HepG2 (cell line): ENCODE results near the gene PDCL3. TPM values are rescaled to one million over a fixed set of nuclear protein-coding genes. Genes with fewer than 3 reads are reported as not detected.

Experiments used
- IKZF1 ChIP-seq: fragments of 450-650 bp; IDR thresholded peaks from 2 replicates; pipeline ENCODE4 v1.7.1; 2016
- IKZF4 ChIP-seq: sonication (generic); formaldehyde crosslinking; IDR thresholded peaks from 2 replicates; pipeline ENCODE4 v1.5.1; 2020; ENCODE audit warnings: borderline replicate concordance, mild to moderate bottlenecking, low read depth, missing genetic modification reagents; ENCODE audit errors: not compliant biosample characterization
- JUNB ChIP-seq: sonication (generic); formaldehyde crosslinking; IDR thresholded peaks from 2 replicates; pipeline ENCODE4 v1.8.0; 2022; ENCODE audit warnings: missing genetic modification reagents, mild to moderate bottlenecking, borderline replicate concordance
- KDM5A ChIP-seq: fragments of 200-600 bp; sonication (generic); IDR thresholded peaks from 2 replicates; pipeline ENCODE4 v1.7.0; 2018; ENCODE audit warnings: antibody characterized with exemption, mild to moderate bottlenecking, low read length, borderline replicate concordance
- KLF16 ChIP-seq, 2 experiments: sonication (generic) in 1 of 2; formaldehyde crosslinking in 1 of 2; IDR thresholded peaks; 2 replicates each; pipeline versions ENCODE4 v1.6.1 to v1.8.0; 2016 to 2023; ENCODE audit warnings: missing genetic modification reagents in 2 of 2, missing compliant biosample characterization in 1 of 2
- MEIS2 ChIP-seq: sonication (generic); formaldehyde crosslinking; IDR thresholded peaks from 2 replicates; pipeline ENCODE4 v1.9.0; 2021; ENCODE audit warnings: mild to moderate bottlenecking, missing genetic modification reagents
- NFE2 ChIP-seq: sonication (generic); formaldehyde crosslinking; IDR thresholded peaks from 2 replicates; pipeline ENCODE4 v1.4.0; 2020; ENCODE audit warnings: missing genetic modification reagents
- NFKBIZ ChIP-seq: IDR thresholded peaks from 2 replicates; pipeline ENCODE4 v1.6.1; 2018; ENCODE audit warnings: missing genetic modification reagents, missing compliant biosample characterization
- RNF2 ChIP-seq: fragments of 450-650 bp; conservative IDR thresholded peaks from 2 replicates; pipeline ENCODE4 v1.6.1; 2016; ENCODE audit warnings: low read depth
- SETDB1 ChIP-seq: sonication (generic); formaldehyde crosslinking; IDR thresholded peaks from 2 replicates; pipeline ENCODE4 v1.5.1; 2020; ENCODE audit warnings: missing genetic modification reagents, mild to moderate bottlenecking, borderline replicate concordance
- SOX5 ChIP-seq: IDR thresholded peaks from 2 replicates; pipeline ENCODE4 v1.6.1; 2016; ENCODE audit warnings: borderline replicate concordance
- SYNCRIP ChIP-seq: fragments of 200-400 bp; formaldehyde crosslinking; IDR thresholded peaks from 2 replicates; pipeline ENCODE4 v1.6.1; 2018; ENCODE audit warnings: mild to moderate bottlenecking, low read depth, low read length; ENCODE audit not compliant: insufficient read depth
- TARDBP ChIP-seq: sonication (generic); formaldehyde crosslinking; IDR thresholded peaks from 2 replicates; pipeline ENCODE4 v1.8.0; 2022; ENCODE audit warnings: mild to moderate bottlenecking, missing genetic modification reagents
- ZBTB43 ChIP-seq: sonication (generic); formaldehyde crosslinking; conservative IDR thresholded peaks from 2 replicates; pipeline ENCODE4 v1.4.0; 2020; ENCODE audit warnings: missing genetic modification reagents
- ZNF17 ChIP-seq: sonication (generic); formaldehyde crosslinking; IDR thresholded peaks from 2 replicates; pipeline ENCODE4 v1.5.0; 2020; ENCODE audit warnings: mild to moderate bottlenecking, missing genetic modification reagents
- ZNF20 ChIP-seq: sonication (generic); formaldehyde crosslinking; IDR thresholded peaks from 2 replicates; pipeline ENCODE4 v1.4.0; 2020; ENCODE audit warnings: mild to moderate bottlenecking, moderate library complexity, missing genetic modification reagents
- ZNF703 ChIP-seq: sonication (generic); formaldehyde crosslinking; IDR thresholded peaks from 2 replicates; pipeline ENCODE4 v1.5.1; 2020; ENCODE audit warnings: missing genetic modification reagents, mild to moderate bottlenecking, moderate library complexity, borderline replicate concordance
- ZNF724P ChIP-seq: sonication (generic); formaldehyde crosslinking; IDR thresholded peaks from 2 replicates; pipeline ENCODE4 v1.8.0; 2022; ENCODE audit warnings: missing genetic modification reagents, borderline replicate concordance
- ZNF776 ChIP-seq: sonication (generic); formaldehyde crosslinking; IDR thresholded peaks from 2 replicates; pipeline ENCODE4 v1.4.0; 2020; ENCODE audit warnings: mild to moderate bottlenecking, missing genetic modification reagents
- polyA plus RNA-seq, 8 experiments: library from polyadenylated mRNA; depleted of rRNA in 3 of 8; stranded (reverse) in 7 of 8; unstranded in 1 of 8; fragments of >200 nt; fragmentation: Illumina TruSeq in 4 of 8; extraction: Trizol in 4 of 8; gene quantifications; 2 replicates each; pipeline versions ENCODE4 v1.2.1 to v1.2.3, GENCODE V29; 2011 to 2016; ENCODE audit warnings: low read depth in 4 of 8, missing spikeins in 1 of 8, mixed read lengths in 1 of 8; ENCODE audit not compliant: insufficient read depth in 1 of 8
- total RNA-seq, 5 experiments: library from RNA; depleted of rRNA; stranded (reverse); fragments of >200 nt; fragmentation: Illumina TruSeq; extraction: Trizol; gene quantifications; 2 replicates each; pipeline ENCODE4 v1.2.3, GENCODE V29; 2016; ENCODE audit warnings: low read depth in 1 of 5
- TF ChIP-seq, protein P1 (sequence below): sonication (generic); formaldehyde crosslinking; IDR thresholded peaks from 2 replicates; pipeline ENCODE4 v1.4.0; 2020; ENCODE audit warnings: missing genetic modification reagents, borderline replicate concordance
- TF ChIP-seq, protein P2 (sequence below): sonication (generic); formaldehyde crosslinking; IDR thresholded peaks from 2 replicates; pipeline ENCODE4 v1.9.0; 2022; ENCODE audit warnings: missing genetic modification reagents, mild to moderate bottlenecking, borderline replicate concordance

Gene PDCL3
- total and polyA plus RNA-seq, 2 of the 13 experiments (the other 11 are each of a cell fraction or from before 2014, with no cell fraction given), result 14.4 to 24.4 TPM

DNA sequence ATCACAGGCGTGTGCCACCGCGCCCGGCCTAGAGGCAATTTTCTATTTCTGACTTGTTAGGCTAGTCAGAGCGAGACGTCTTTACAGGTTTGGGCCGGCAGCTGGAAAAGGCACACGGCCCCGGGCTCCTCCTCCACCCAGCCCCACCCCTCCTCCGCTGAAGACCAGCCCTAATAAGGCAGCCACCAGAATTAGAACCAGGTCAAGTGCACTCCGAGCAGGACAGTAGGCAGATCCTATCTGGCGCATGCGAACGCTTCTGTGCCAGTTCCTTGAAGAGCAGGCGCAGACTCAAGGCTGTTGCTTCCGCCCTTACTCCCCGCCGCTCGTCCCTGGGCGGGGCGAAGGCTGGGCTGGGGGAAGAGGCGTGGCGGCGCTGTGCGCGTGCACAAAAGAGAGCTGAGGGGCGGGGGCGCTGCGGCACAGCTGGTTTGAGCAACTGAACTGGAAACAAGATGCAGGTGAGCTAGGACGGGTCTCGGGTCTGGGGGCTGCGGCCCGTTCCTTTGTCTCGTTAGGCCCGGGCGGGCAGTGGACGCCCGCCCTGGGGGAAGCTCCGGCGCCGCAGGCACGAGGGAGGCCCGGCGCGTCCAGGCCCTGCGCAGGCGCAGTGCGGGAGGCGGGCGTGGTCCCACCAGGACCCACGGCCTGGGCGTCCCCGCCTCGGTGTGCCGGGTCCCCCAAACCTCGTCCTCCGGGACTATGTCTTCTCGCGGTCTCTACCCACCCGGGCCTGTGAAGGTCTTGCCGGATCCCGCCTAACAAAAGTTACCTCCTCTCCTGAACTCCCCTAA is at the start of gene PDCL3 (continued):
- TF ChIP-seq ZBTB43 (peak; percentile 73; the same call in 1 of the 2 replicates), KDM5A (peak; percentile 52; the same call in 1 of the 2 replicates), ZNF17 (CRISPR knock-in tag) (no peak), SYNCRIP (no peak), SETDB1 (no peak), IKZF1 (no peak), ZNF776 (CRISPR knock-in tag) (0 out of 2 replicates have a peak, but pooled peaks have one; percentile 75), MEIS2 (CRISPR knock-in tag) (peak; percentile 67; the same call in 1 of the 2 replicates), RNF2 (peak; percentile 93), SOX5 (peak; percentile 56; the same call in 1 of the 2 replicates), ZNF724P (peak; percentile 79; the same call in 1 of the 2 replicates), NFE2 (CRISPR knock-in tag) (no peak), KLF16 (CRISPR knock-in tag; IDR thresholded peaks at IDR 0.05) (peak; percentile 32 to 57; a peak in 2 of 4 replicates), ZNF20 (no peak), ZNF703 (CRISPR knock-in tag) (no peak), JUNB (CRISPR knock-in tag) (no peak), NFKBIZ (CRISPR knock-in tag) (0 out of 2 replicates have a peak, but pooled peaks have one; percentile 22), TARDBP (CRISPR knock-in tag) (peak; percentile 92), IKZF4 (CRISPR knock-in tag) (no peak)
- TF ChIP-seq, protein P1, sequence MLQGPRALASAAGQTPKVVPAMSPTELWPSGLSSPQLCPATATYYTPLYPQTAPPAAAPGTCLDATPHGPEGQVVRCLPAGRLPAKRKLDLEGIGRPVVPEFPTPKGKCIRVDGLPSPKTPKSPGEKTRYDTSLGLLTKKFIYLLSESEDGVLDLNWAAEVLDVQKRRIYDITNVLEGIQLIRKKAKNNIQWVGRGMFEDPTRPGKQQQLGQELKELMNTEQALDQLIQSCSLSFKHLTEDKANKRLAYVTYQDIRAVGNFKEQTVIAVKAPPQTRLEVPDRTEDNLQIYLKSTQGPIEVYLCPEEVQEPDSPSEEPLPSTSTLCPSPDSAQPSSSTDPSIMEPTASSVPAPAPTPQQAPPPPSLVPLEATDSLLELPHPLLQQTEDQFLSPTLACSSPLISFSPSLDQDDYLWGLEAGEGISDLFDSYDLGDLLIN (CRISPR knock-in tag), result peak; percentile 71; the same call in 1 of the 2 replicates
- TF ChIP-seq, protein P2, sequence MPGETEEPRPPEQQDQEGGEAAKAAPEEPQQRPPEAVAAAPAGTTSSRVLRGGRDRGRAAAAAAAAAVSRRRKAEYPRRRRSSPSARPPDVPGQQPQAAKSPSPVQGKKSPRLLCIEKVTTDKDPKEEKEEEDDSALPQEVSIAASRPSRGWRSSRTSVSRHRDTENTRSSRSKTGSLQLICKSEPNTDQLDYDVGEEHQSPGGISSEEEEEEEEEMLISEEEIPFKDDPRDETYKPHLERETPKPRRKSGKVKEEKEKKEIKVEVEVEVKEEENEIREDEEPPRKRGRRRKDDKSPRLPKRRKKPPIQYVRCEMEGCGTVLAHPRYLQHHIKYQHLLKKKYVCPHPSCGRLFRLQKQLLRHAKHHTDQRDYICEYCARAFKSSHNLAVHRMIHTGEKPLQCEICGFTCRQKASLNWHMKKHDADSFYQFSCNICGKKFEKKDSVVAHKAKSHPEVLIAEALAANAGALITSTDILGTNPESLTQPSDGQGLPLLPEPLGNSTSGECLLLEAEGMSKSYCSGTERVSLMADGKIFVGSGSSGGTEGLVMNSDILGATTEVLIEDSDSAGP (CRISPR knock-in tag), result peak; percentile 94; the same call in 1 of the 2 replicates
